Prostate gland (tissue), 2 donors: ENCODE data around the gene ARFGAP2. TPM values are rescaled to one million over a fixed set of nuclear protein-coding genes. Genes with fewer than 3 reads are reported as not detected.

Experiments used
- DNase-seq: peaks from one replicate; pipeline ENCODE4 v3.0.0-alpha.2; 2019; ENCODE audit warnings: low spot score
- H3K27ac ChIP-seq, 2 donors: fragments of 200-600 bp; sonication (generic); 2 replicates each; pipeline ENCODE4 v1.5.1; 2017 to 2019
- H3K27me3 ChIP-seq: fragments of 200-600 bp; sonication (generic); replicated peaks from 2 replicates; pipeline ENCODE4 v1.5.1; 2019; ENCODE audit not compliant: insufficient read depth
- H3K36me3 ChIP-seq, 2 donors: fragments of 200-600 bp; sonication (generic); 1 replicate in 1 of 2; 2 replicates in 1 of 2; pipeline versions ENCODE4 v1.5.1 to v1.8.1; 2017 to 2019
- H3K4me1 ChIP-seq: fragments of 200-600 bp; sonication (generic); replicated peaks from 2 replicates; pipeline ENCODE4 v1.5.1; 2019
- H3K4me3 ChIP-seq, 2 donors: fragments of 200-600 bp; sonication (generic); 2 replicates each; pipeline ENCODE4 v1.5.1; 2017 to 2019
- H3K9me3 ChIP-seq: fragments of 200-600 bp; sonication (generic); 2 replicates; pipeline ENCODE4 v1.5.1; 2017
- POLR2A ChIP-seq: fragments of 450-650 bp; IDR thresholded peaks from one replicate; pipeline ENCODE4 v1.6.1; 2016; ENCODE audit warnings: antibody characterized with exemption, mild to moderate bottlenecking
- POLR2AphosphoS5 ChIP-seq: sonication (generic); formaldehyde crosslinking; IDR thresholded peaks from one replicate; pipeline ENCODE4 v1.6.1; 2017; ENCODE audit warnings: antibody characterized with exemption
- WGBS: methylation state at CpG from one replicate; pipeline ENCODE4 v1.1.5; 2018; 5-methylcytosine and 5-hydroxymethylcytosine counted together
- intact Hi-C: fragments of 100-400 bp; cut with DNase I; formaldehyde crosslinking; loops from one replicate; pipeline ENCODE4 v1.14.2; 2022
- total RNA-seq, 2 donors: library from RNA; depleted of rRNA; stranded (reverse); fragments of >200 nt; gene quantifications; one replicate each; pipeline ENCODE4 v1.1.0, GENCODE V29; 2016
- TF ChIP-seq, protein P1 (sequence below), 4 experiments: fragments of 200-600 bp in 2 of 4; fragments of 450-650 bp in 2 of 4; sonication (generic) in 2 of 4; IDR thresholded peaks; 1 replicate in 3 of 4; 2 replicates in 1 of 4; pipeline ENCODE4 v1.5.1; 2016 to 2019; ENCODE audit warnings: antibody characterized with exemption in 4 of 4, mild to moderate bottlenecking in 2 of 4, moderate library complexity in 2 of 4

The ARFGAP2 gene
- total RNA-seq, 2 donors from 2014 or later = 111 to 146 TPM

DNA sequence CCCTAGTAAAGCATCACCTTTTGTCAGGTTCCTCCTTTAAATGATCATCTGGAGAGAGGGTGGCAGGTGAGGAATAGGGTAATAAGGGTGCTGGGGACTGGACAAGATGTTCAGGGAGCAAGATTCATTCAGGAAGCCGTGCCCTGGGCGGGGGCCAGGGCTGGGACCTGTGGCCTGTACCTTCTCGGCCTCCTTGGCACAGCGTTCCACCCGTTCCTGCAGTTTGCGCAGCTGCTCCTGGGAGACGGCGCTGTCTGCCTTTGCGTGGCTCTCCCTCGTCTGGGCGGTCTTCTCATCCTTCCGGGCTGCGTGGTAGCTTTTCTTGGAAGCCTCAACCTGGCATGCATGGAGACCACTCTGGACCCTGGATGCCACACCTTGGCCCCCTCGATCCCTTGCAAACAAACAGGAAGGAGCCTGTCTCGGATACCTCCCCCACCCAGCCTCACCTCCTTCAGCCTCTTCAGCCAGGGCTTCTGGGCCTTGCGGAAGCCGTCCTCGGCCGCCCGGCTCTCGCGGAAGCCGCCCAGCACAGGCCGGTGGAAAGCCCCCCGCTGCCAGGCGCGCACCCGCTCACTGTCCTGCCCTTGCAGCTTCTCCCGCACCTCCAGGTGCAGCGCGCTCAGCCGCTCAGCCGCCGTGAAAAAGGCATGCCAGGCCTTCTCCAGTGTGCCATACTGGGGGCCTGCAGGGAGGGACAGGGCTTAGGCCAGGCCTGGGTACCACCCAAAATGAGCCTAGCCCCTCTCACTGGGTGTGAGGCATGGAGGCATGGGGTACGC, 3.5 kb upstream of the ARFGAP2 start:
- Histone ChIP-seq H3K27me3 (no peaks in the 10 kb centered on the region), H3K27ac (no peak overlapping the region), H3K4me3 (no peak overlapping the region), H3K9me3 (no peaks in the 10 kb centered on the region), H3K4me1 (peaks cover 13% of the 10 kb centered on the region), H3K36me3 (peaks cover 0 to 3% of the 10 kb centered on the region in 2 donors)
- intact Hi-C loops = no loop called here
- TF ChIP-seq POLR2AphosphoS5 (no peak), POLR2A (no peak)
- TF ChIP-seq, protein P1, sequence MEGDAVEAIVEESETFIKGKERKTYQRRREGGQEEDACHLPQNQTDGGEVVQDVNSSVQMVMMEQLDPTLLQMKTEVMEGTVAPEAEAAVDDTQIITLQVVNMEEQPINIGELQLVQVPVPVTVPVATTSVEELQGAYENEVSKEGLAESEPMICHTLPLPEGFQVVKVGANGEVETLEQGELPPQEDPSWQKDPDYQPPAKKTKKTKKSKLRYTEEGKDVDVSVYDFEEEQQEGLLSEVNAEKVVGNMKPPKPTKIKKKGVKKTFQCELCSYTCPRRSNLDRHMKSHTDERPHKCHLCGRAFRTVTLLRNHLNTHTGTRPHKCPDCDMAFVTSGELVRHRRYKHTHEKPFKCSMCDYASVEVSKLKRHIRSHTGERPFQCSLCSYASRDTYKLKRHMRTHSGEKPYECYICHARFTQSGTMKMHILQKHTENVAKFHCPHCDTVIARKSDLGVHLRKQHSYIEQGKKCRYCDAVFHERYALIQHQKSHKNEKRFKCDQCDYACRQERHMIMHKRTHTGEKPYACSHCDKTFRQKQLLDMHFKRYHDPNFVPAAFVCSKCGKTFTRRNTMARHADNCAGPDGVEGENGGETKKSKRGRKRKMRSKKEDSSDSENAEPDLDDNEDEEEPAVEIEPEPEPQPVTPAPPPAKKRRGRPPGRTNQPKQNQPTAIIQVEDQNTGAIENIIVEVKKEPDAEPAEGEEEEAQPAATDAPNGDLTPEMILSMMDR (IDR thresholded peaks at IDR 0.05) = no peak
- 91% methylated on average over 35 of the region's 35 CpGs for WGBS
- DNase-seq = no peak

DNA sequence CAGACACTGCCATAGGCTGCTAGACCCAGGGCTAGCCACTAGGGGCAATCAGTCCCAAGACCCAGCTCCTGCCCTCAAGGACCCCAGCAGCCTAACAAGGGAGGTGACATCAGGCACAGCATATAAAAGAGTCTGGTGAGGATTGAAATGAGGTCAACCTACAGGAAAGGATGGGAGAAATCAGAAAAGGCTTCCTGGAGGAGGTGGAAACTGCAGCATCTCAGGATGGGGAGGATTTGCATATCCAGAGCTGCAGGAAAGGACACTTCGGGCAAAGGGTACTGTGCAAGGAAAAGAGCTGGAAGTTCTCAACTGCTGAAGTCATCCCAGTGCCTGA, 2.9 kb upstream of the ARFGAP2 start:
- H3K4me3 ChIP-seq = no peak overlapping the region
- WGBS = 97% methylated on average over 1 of the region's 1 CpG
- intact Hi-C loops = loop anchor here (5.0 kb wide), 2 partner anchors 38 to 173 kb away; partner anchors contain the start of gene MYBPC3
- H3K4me1 ChIP-seq = peaks cover 10% of the 10 kb centered on the region
- H3K27me3 ChIP-seq = no peaks in the 10 kb centered on the region
- TF ChIP-seq POLR2AphosphoS5 = no peak
- TF ChIP-seq, protein P1 (IDR thresholded peaks at IDR 0.05) = peak in 2 of 4 experiments; percentile 32 to 51
- H3K9me3 ChIP-seq = no peaks in the 10 kb centered on the region
- peaks cover 0 to 3% of the 10 kb centered on the region in 2 donors for H3K36me3 ChIP-seq
- no peak overlapping the region for H3K27ac ChIP-seq
- DNase-seq = no peak

DNA sequence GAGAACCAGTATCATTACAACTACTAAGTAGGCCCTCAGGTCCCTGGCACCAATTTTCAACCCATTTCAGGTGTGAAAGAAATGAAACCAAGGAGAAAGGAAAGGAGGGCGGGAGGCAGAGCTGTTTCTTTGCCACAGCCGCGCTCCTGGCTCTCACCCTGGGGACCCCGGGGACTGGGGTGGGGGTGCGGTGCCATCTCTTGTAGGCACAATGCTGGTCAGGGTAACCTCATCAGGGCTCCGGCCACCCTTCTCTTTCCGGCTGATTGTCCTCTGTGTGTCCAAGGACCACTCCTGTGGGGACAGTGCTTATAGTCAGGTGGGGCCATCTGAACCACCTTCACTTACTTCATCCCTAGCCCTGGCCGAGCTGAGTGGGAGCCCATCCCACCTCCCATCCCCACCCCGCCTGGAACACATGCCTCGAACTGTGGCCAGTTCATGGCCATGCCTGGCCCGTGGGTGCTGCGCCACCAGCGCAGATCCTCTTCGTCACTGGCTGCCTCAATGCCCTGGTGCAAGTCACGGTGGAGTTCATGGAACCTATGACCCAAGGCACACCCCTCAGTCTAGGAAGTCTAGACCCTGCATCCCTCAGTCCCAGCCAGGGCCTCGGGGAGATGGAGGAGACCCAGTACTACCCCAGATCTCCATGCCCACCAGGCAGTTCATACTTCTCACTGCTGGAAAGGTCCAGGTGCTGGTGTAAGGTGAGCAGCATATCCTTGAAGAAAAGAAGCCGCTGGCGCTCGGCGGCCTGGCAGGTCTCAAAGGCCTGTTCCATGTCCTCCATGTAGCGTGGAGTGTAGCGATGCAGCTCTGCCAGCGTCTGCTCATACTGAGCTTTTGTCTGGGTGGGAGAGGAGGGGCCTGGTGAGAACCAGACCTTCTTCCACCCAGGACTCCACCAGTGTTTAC, 2.3 kb upstream of the ARFGAP2 start:
- peak overlapping the region in 1 of 2 donors; percentile 97 for H3K27ac ChIP-seq
- TF ChIP-seq POLR2AphosphoS5 (no peak), POLR2A (no peak)
- TF ChIP-seq, protein P1 (IDR thresholded peaks at IDR 0.05) = no peak
- no peaks in the 10 kb centered on the region for H3K27me3 ChIP-seq
- no peaks in the 10 kb centered on the region for H3K9me3 ChIP-seq
- 95% methylated on average over 23 of the region's 23 CpGs for WGBS
- intact Hi-C loops = loop anchor here (5.0 kb wide), 2 partner anchors 38 to 173 kb away; partner anchors contain the start of gene MYBPC3
- H3K4me3 ChIP-seq = no peak overlapping the region
- peaks cover 6% of the 10 kb centered on the region for H3K4me1 ChIP-seq
- peaks cover 0 to 3% of the 10 kb centered on the region in 2 donors for H3K36me3 ChIP-seq
- DNase-seq = no peak

DNA sequence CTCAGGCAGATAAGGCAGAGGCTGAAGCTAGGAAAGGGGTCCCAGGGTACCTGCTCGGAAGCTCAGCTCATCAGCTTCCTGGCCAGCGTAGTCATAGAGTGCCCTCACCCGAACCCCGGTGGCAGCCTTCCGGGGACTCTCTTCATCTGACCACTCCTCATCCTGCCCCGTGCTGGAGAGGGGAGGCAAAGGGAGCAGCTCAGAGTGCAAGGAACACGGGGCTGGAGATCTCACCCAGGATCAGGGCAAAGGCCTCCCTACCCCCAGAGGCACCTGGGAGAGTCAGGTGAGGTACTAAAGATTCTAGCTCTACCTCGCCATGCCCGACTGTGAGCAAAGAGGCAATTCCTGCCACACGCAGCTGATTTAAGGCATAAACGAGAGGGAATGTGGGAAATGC, 1.6 kb upstream of the ARFGAP2 start:
- TF ChIP-seq, protein P1 (IDR thresholded peaks at IDR 0.05) = no peak
- TF ChIP-seq POLR2AphosphoS5 (no peak), POLR2A (no peak)
- no peak for DNase-seq
- Histone ChIP-seq H3K27ac (peak overlapping the region; percentile 97 to 100), H3K27me3 (no peaks in the 10 kb centered on the region), H3K36me3 (peaks cover 0 to 3% of the 10 kb centered on the region in 2 donors), H3K9me3 (no peaks in the 10 kb centered on the region), H3K4me3 (no peak overlapping the region), H3K4me1 (peaks cover 6% of the 10 kb centered on the region)
- 79% methylated on average over 11 of the region's 11 CpGs for WGBS
- intact Hi-C loops = loop anchor here (5.0 kb wide), 2 partner anchors 39 to 174 kb away; partner anchors contain the start of gene MYBPC3
